H7 (cell line): ENCODE measurements around the gene CHID1. TPM values are rescaled to one million over a fixed set of nuclear protein-coding genes. Genes with fewer than 3 reads are reported as not detected.

ENCODE experiments used
- total RNA-seq: library from RNA; depleted of rRNA; stranded (reverse); fragments of >200 nt; shearing (Covaris generic); gene quantifications from 2 replicates; pipeline ENCODE4 v1.2.3, GENCODE V29; 2014; rRNA removed

Gene CHID1
- total RNA-seq, 1 experiment from 2014 or later, result 36.9 TPM

Other genes with a start within 250 kb of the CHID1 start
- 69.0 and 74.6 TPM in 2 replicates for gene DEAF1, start 215.6 kb downstream of the CHID1 start, total RNA-seq
- 27.0 and 36.0 TPM in 2 replicates for gene TMEM80, start 215.0 kb downstream of the CHID1 start, total RNA-seq
- 3.7 and 18.8 TPM in 2 replicates for gene EPS8L2, start 204.6 kb downstream of the CHID1 start, total RNA-seq
- gene TALDO1, start 163.3 kb downstream of the CHID1 start, total RNA-seq, result 264 and 269 TPM in 2 replicates
- gene GATD1, start 133.3 kb downstream of the CHID1 start, total RNA-seq, result 48.7 and 54.6 TPM in 2 replicates
- 0.14 TPM in 1 of 2 replicates, not detected in the other for gene CEND1, start 120.7 kb downstream of the CHID1 start, total RNA-seq
- gene SLC25A22, start 112.5 kb downstream of the CHID1 start, total RNA-seq, result 25.2 and 25.6 TPM in 2 replicates
- gene PIDD1, start 105.6 kb downstream of the CHID1 start, total RNA-seq, result 16.8 and 31.0 TPM in 2 replicates
- 786 and 794 TPM in 2 replicates for gene RPLP2, start 100.8 kb downstream of the CHID1 start, total RNA-seq
- 15.7 and 28.7 TPM in 2 replicates for gene PNPLA2, start 91.9 kb downstream of the CHID1 start, total RNA-seq
- gene CRACR2B, start 82.9 kb downstream of the CHID1 start, total RNA-seq, result 20.2 and 35.8 TPM in 2 replicates
- 175 and 190 TPM in 2 replicates for gene CD151, start 77.9 kb downstream of the CHID1 start, total RNA-seq
- gene POLR2L, start 68.3 kb downstream of the CHID1 start, total RNA-seq, result 96.1 and 135 TPM in 2 replicates
- gene TSPAN4, start 68.0 kb downstream of the CHID1 start, total RNA-seq, result 101 and 117 TPM in 2 replicates
- gene AP2A2, start 15.1 kb upstream of the CHID1 start, total RNA-seq, result 36.1 and 46.8 TPM in 2 replicates
- gene MUC6, start 125.9 kb upstream of the CHID1 start, total RNA-seq, result not detected in 2 replicates
- gene MUC2, start 164.1 kb upstream of the CHID1 start, total RNA-seq, result not detected in 2 replicates
- not detected in 2 replicates for gene MUC5AC, start 247.1 kb upstream of the CHID1 start, total RNA-seq